GM12873 (cell line): ENCODE measurements around the gene ACSL3.

Experiments used
- CTCF ChIP-seq: IDR thresholded peaks from 2 replicates; pipeline ENCODE4 v1.5.1; 2012; ENCODE audit warnings: low read depth, mild to moderate bottlenecking, moderate library complexity, low read length, control low read depth; ENCODE audit not compliant: insufficient read depth; ENCODE audit errors: missing control alignments

Gene ACSL3

GRCh38 chr2:222828572-222828971 lies 32.3 kb upstream of the ACSL3 start:
- no peak for TF ChIP-seq CTCF

- no peak for TF ChIP-seq CTCF
These were observed 30.7 kb upstream of the ACSL3 start for GRCh38 chr2:222830164-222830563.

GRCh38 chr2:222833410-222833809 lies 27.4 kb upstream of the ACSL3 start:
- TF ChIP-seq CTCF, result no peak

- TF ChIP-seq CTCF, result no peak
These were observed 25.6 kb upstream of the ACSL3 start for GRCh38 chr2:222835143-222835822.

- no peak for TF ChIP-seq CTCF
These were observed 25.0 kb upstream of the ACSL3 start for GRCh38 chr2:222835823-222836151.

- no peak for TF ChIP-seq CTCF
These were observed 23.2 kb upstream of the ACSL3 start for GRCh38 chr2:222837643-222838056.

- TF ChIP-seq CTCF, result no peak
These were observed 20.6 kb upstream of the ACSL3 start for GRCh38 chr2:222840060-222840802.
